ENCODE data around the gene EIF4H. TPM values are rescaled to one million over a fixed set of nuclear protein-coding genes. Genes with fewer than 3 reads are reported as not detected.

EIF4H gene
- total RNA-seq, 1 experiment from 2014 or later: 384 TPM

- Histone ChIP-seq H3K27me3 (ENCODE audit: insufficient read depth, low read length) (no peaks in the 10 kb centered on the region), H3K4me3 (replicated peaks in 1 of 2; ENCODE audit: low read depth in 1 of 2, low read length in 2 of 2) (no peak overlapping the region), H3K9ac (ENCODE audit: low read length) (no peak overlapping the region), H2AFZ (ENCODE audit: low read depth, low read length, poor library complexity, severe bottlenecking) (no peak overlapping the region), H3K4me1 (ENCODE audit: control insufficient read depth in 1 of 2, insufficient read depth in 2 of 2, low read length in 2 of 2) (peaks cover 41 to 64% of the 10 kb centered on the region in 2 experiments), H4K20me1 (ENCODE audit: insufficient read depth) (peaks cover 62% of the 10 kb centered on the region; the same call in 1 of the 2 replicates), H3K9me3 (ENCODE audit: control insufficient read depth in 1 of 2, insufficient read depth in 1 of 2, low read depth in 1 of 2, low read length in 2 of 2) (no peaks in the 10 kb centered on the region), H3K9me2 (ENCODE audit: insufficient read depth) (no peaks in the 10 kb centered on the region), H3K79me2 (ENCODE audit: insufficient read depth, low read length) (peaks cover 100% of the 10 kb centered on the region), H3K4me2 (ENCODE audit: low read length) (no peak overlapping the region), H3K36me3 (ENCODE audit: control insufficient read depth in 1 of 2, insufficient read depth in 2 of 2, low read length in 2 of 2) (peaks cover 23 to 46% of the 10 kb centered on the region in 2 experiments), H3K27ac (ENCODE audit: low read depth, low read length) (no peak overlapping the region)
- ChIA-PET RAD21 (ENCODE audit: low non-redundant PET in 1 of 2, low total read pairs in 2 of 2, uncharacterized antibody in 2 of 2, unreplicated experiment in 2 of 2) (no interaction called here), CTCF (no interaction called here), POLR2A (interaction anchor here (2.0 kb wide), 1 partner anchor 11 kb away, joined by 5 read pairs; the partner anchor contains the start of gene EIF4H)
- no TSS peak for BruUV-seq (replicated peaks)
- DNase-seq (ENCODE audit: low read depth, low spot score) (no peak), ATAC-seq (no peak)
- TF ChIP-seq, protein P1, sequence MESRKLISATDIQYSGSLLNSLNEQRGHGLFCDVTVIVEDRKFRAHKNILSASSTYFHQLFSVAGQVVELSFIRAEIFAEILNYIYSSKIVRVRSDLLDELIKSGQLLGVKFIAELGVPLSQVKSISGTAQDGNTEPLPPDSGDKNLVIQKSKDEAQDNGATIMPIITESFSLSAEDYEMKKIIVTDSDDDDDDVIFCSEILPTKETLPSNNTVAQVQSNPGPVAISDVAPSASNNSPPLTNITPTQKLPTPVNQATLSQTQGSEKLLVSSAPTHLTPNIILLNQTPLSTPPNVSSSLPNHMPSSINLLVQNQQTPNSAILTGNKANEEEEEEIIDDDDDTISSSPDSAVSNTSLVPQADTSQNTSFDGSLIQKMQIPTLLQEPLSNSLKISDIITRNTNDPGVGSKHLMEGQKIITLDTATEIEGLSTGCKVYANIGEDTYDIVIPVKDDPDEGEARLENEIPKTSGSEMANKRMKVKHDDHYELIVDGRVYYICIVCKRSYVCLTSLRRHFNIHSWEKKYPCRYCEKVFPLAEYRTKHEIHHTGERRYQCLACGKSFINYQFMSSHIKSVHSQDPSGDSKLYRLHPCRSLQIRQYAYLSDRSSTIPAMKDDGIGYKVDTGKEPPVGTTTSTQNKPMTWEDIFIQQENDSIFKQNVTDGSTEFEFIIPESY (IDR thresholded peaks at IDR 0.05; ENCODE audit: extremely low read depth, insufficient replicate concordance, low read length): no peak
- no peak for TF ChIP-seq CBX3 (IDR thresholded peaks at IDR 0.05; ENCODE audit: low read depth)
- no peak for TF ChIP-seq POLR2AphosphoS5 (IDR thresholded peaks at IDR 0.05; ENCODE audit: low read depth, low read length)
- TF ChIP-seq JUND (IDR thresholded peaks at IDR 0.05): no peak
- no peak for TF ChIP-seq SIN3A (IDR thresholded peaks at IDR 0.05; ENCODE audit: low read depth)
- TF ChIP-seq ZFX (IDR thresholded peaks at IDR 0.05): no peak
- TF ChIP-seq SP1 (IDR thresholded peaks at IDR 0.05; ENCODE audit: low read depth): no peak
- TF ChIP-seq POLR2A (IDR thresholded peaks at IDR 0.05; ENCODE audit: borderline replicate concordance, extremely low read depth, insufficient read depth, insufficient read length): no peak
- no peak for TF ChIP-seq EGR1 (IDR thresholded peaks at IDR 0.05; ENCODE audit: low read depth)
- no peak for TF ChIP-seq CTCF (IDR thresholded peaks at IDR 0.05 in 2 of 3, conservative IDR thresholded peaks at IDR 0.05 in 1 of 3; ENCODE audit: borderline replicate concordance in 1 of 3, insufficient read depth in 1 of 3, low read depth in 2 of 3, low read length in 2 of 3)
- no peak for TF ChIP-seq EZH2phosphoT487 (IDR thresholded peaks at IDR 0.05; ENCODE audit: borderline replicate concordance)
- no peak for TF ChIP-seq EZH2 (IDR thresholded peaks at IDR 0.05)
- no peak for TF ChIP-seq CEBPB (IDR thresholded peaks at IDR 0.05; ENCODE audit: low read depth)
- no peak for TF ChIP-seq REST (IDR thresholded peaks at IDR 0.05; ENCODE audit: low read depth)
- intact Hi-C loops (cut with micrococcal nuclease): no loop called here
These were observed 10.9 kb downstream of the EIF4H start for GRCh38 chr7:74185016-74185415.

All from HCT116 (cell line).